GM18517 (cell line): ENCODE measurements around the gene BCL7A.
"Not testable (repeated sequence)": the region's sequence is repeated elsewhere in the genome, so short reads cannot be mapped to it uniquely, and the experiment has no call there.

Source experiments
- ATAC-seq: cut with Tn5 transposase; IDR thresholded peaks from one replicate; pipeline ENCODE4 v1.9.1; 2021; ENCODE audit warnings: mild to moderate bottlenecking, moderate library complexity; ENCODE audit not compliant: unreplicated experiment

BCL7A gene

GRCh38 chr12:122024132-122024785, 2.6 kb downstream of the BCL7A start:
- ATAC-seq, result no peak

- ATAC-seq, result no peak
Observed at GRCh38 chr12:122026706-122027333, 5.1 kb downstream of the BCL7A start.

- no peak for ATAC-seq
Observed at GRCh38 chr12:122028165-122028904, 6.7 kb downstream of the BCL7A start.

GRCh38 chr12:122028905-122029560, 7.3 kb downstream of the BCL7A start:
- no peak for ATAC-seq

GRCh38 chr12:122029620-122030423, 8.1 kb downstream of the BCL7A start:
- no peak for ATAC-seq

- ATAC-seq, result no peak
Observed at GRCh38 chr12:122030424-122031035, 8.8 kb downstream of the BCL7A start.

GRCh38 chr12:122031342-122032216, 9.9 kb downstream of the BCL7A start:
- ATAC-seq, result no peak

GRCh38 chr12:122032580-122032979, 10.9 kb downstream of the BCL7A start:
- no peak for ATAC-seq

- no peak for ATAC-seq
Observed at GRCh38 chr12:122035292-122035691, 13.6 kb downstream of the BCL7A start.

GRCh38 chr12:122036153-122036552, 14.5 kb downstream of the BCL7A start:
- ATAC-seq, result no peak

- no peak for ATAC-seq
Observed at GRCh38 chr12:122040579-122041386, 19.1 kb downstream of the BCL7A start.

GRCh38 chr12:122041458-122041857, 19.8 kb downstream of the BCL7A start:
- ATAC-seq, result not testable (repeated sequence)

GRCh38 chr12:122042910-122043309, 21.2 kb downstream of the BCL7A start:
- ATAC-seq, result no peak

- no peak for ATAC-seq
Observed at GRCh38 chr12:122043476-122043875, 21.8 kb downstream of the BCL7A start.

GRCh38 chr12:122045262-122045661, 23.6 kb downstream of the BCL7A start:
- no peak for ATAC-seq

- ATAC-seq, result no peak
Observed at GRCh38 chr12:122046145-122046544, 24.5 kb downstream of the BCL7A start.

GRCh38 chr12:122048151-122048550, 26.5 kb downstream of the BCL7A start:
- no peak for ATAC-seq

- no peak for ATAC-seq
Observed at GRCh38 chr12:122049827-122050226, 28.1 kb downstream of the BCL7A start.
